DND-41 (cell line): ENCODE measurements around the gene CELSR1.

Experiments used
- ATAC-seq: fragments of 200-7000 bp; cut with Tn5 transposase; 3 replicates; pipeline ENCODE4 v1.9.1; 2021; ENCODE audit warnings: low read depth; ENCODE audit not compliant: insufficient read depth
- DNase-seq: peaks from one replicate; pipeline ENCODE4 v3.0.0-alpha.2; 2020
- H2AFZ ChIP-seq: 2 replicates; pipeline ENCODE4 v1.6.0; 2012; ENCODE audit warnings: low read depth, low read length
- H3K27ac ChIP-seq: 2 replicates; pipeline ENCODE4 v1.5.1; 2012; ENCODE audit warnings: low read length, inconsistent platforms
- H3K27me3 ChIP-seq: fragments of 200-600 bp; sonication (generic); 2 replicates; pipeline ENCODE4 v1.6.0; 2012; ENCODE audit warnings: low read length, mild to moderate bottlenecking, inconsistent platforms; ENCODE audit not compliant: insufficient read depth, poor library complexity
- H3K36me3 ChIP-seq: 2 replicates; pipeline ENCODE4 v1.5.1; 2012; ENCODE audit warnings: low read length, inconsistent platforms; ENCODE audit not compliant: insufficient read depth
- H3K4me1 ChIP-seq: 2 replicates; pipeline ENCODE4 v1.5.1; 2012; ENCODE audit warnings: mild to moderate bottlenecking, low read length; ENCODE audit not compliant: insufficient read depth
- H3K4me2 ChIP-seq: 2 replicates; pipeline ENCODE4 v1.6.0; 2012; ENCODE audit warnings: mild to moderate bottlenecking, moderate library complexity, low read length, inconsistent platforms; ENCODE audit not compliant: insufficient read depth
- H3K4me3 ChIP-seq, 2 experiments: fragments of 200-600 bp in 1 of 2; shearing (Covaris generic) in 1 of 2; 2 replicates each; pipeline ENCODE4 v1.5.1; 2012 to 2016; ENCODE audit warnings: inconsistent platforms in 2 of 2, low read length in 2 of 2, mild to moderate bottlenecking in 2 of 2, low read depth in 1 of 2, moderate library complexity in 1 of 2
- H3K79me2 ChIP-seq: 2 replicates; pipeline ENCODE4 v1.6.0; 2012; ENCODE audit warnings: low read length, inconsistent platforms; ENCODE audit not compliant: insufficient read depth
- H3K9ac ChIP-seq: 2 replicates; pipeline ENCODE4 v1.6.0; 2012; ENCODE audit warnings: low read depth, mild to moderate bottlenecking, inconsistent platforms, low read length, moderate library complexity
- H3K9me3 ChIP-seq: 2 replicates; pipeline ENCODE4 v1.5.1; 2012; ENCODE audit warnings: low read length, moderate library complexity, mild to moderate bottlenecking, inconsistent platforms; ENCODE audit not compliant: insufficient read depth, severe bottlenecking
- H4K20me1 ChIP-seq: 2 replicates; pipeline ENCODE4 v1.6.0; 2012; ENCODE audit warnings: low read length; ENCODE audit not compliant: insufficient read depth
- CTCF ChIP-seq: IDR thresholded peaks from 2 replicates; pipeline ENCODE4 v1.5.1; 2012; ENCODE audit warnings: borderline replicate concordance, low read length, moderate library complexity, mild to moderate bottlenecking; ENCODE audit not compliant: poor library complexity, severe bottlenecking; ENCODE audit errors: extremely low read depth
- EZH2 ChIP-seq: IDR thresholded peaks from 3 replicates; pipeline ENCODE4 v1.6.1; 2012; ENCODE audit warnings: borderline replicate concordance, low read depth, mild to moderate bottlenecking, moderate library complexity, low read length, inconsistent platforms; ENCODE audit not compliant: severe bottlenecking

Gene CELSR1

GRCh38 chr22:46424496-46424895 lies 112.9 kb downstream of the CELSR1 start:
- Histone ChIP-seq H3K36me3 (no peaks in the 10 kb centered on the region), H3K79me2 (no peaks in the 10 kb centered on the region), H2AFZ (no peak overlapping the region), H3K27ac (no peak overlapping the region), H3K27me3 (no peaks in the 10 kb centered on the region), H3K4me3 (no peak overlapping the region), H4K20me1 (no peaks in the 10 kb centered on the region; the same call in 1 of the 2 replicates), H3K4me2 (no peak overlapping the region), H3K4me1 (peaks cover 6% of the 10 kb centered on the region), H3K9me3 (no peaks in the 10 kb centered on the region), H3K9ac (no peak overlapping the region)
- ATAC-seq (no peak), DNase-seq (no peak)
- TF ChIP-seq EZH2 (no peak), CTCF (no peak)

DNA sequence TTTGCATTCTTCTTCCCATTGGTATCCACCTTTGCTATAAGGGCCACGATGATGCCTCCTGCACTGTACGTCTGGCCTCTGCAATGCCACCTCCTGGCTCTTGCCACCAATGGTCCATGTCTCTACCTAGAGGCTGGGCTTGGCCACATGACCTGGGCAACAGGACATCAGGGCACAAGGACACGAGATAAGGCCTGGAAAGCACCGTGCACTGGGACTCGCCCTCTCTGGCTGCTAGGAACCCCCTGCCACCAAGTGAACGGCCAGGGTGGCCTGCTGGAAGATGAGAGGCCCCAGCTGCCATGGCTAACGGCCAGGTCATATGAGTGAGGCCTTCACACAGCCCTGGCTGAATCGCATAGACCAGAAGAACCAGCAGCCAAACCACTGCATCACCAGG lies 114.5 kb downstream of the CELSR1 start:
- peaks cover 6% of the 10 kb centered on the region for H3K4me1 ChIP-seq
- ATAC-seq = no peak
- H2AFZ ChIP-seq = no peak overlapping the region
- no peak for TF ChIP-seq EZH2
- no peak for TF ChIP-seq CTCF
- H3K9ac ChIP-seq = no peak overlapping the region
- no peak overlapping the region for H3K27ac ChIP-seq
- no peak for DNase-seq
- no peaks in the 10 kb centered on the region for H3K79me2 ChIP-seq
- H3K27me3 ChIP-seq = no peaks in the 10 kb centered on the region
- no peaks in the 10 kb centered on the region for H3K9me3 ChIP-seq
- H3K4me3 ChIP-seq = no peak overlapping the region
- H4K20me1 ChIP-seq = no peaks in the 10 kb centered on the region
- H3K36me3 ChIP-seq = no peaks in the 10 kb centered on the region
- no peak overlapping the region for H3K4me2 ChIP-seq

- TF ChIP-seq EZH2 (no peak), CTCF (no peak)
- no peak overlapping the region for H3K27ac ChIP-seq
- H2AFZ ChIP-seq = no peak overlapping the region
- no peaks in the 10 kb centered on the region for H3K27me3 ChIP-seq
- ATAC-seq = no peak
- H3K79me2 ChIP-seq = no peaks in the 10 kb centered on the region
- no peaks in the 10 kb centered on the region for H3K36me3 ChIP-seq
- no peak overlapping the region for H3K4me2 ChIP-seq
- DNase-seq = no peak
- H4K20me1 ChIP-seq = no peaks in the 10 kb centered on the region
- no peak overlapping the region for H3K4me3 ChIP-seq
- H3K9me3 ChIP-seq = no peaks in the 10 kb centered on the region
- peaks cover 3% of the 10 kb centered on the region for H3K4me1 ChIP-seq
- H3K9ac ChIP-seq = no peak overlapping the region
These were observed 116.2 kb downstream of the CELSR1 start for GRCh38 chr22:46421267-46421666.
